Body of pancreas (tissue), 4 donors: ENCODE data around the gene RNASE11.

Source experiments
- POLR2A ChIP-seq, 3 donors: fragments of 450-650 bp; IDR thresholded peaks; one replicate each; pipeline ENCODE4 v1.6.1; 2016; ENCODE audit warnings: antibody characterized with exemption in 3 of 3, mild to moderate bottlenecking in 2 of 3
- TF ChIP-seq, protein P1 (sequence below), 7 experiments: fragments of 450-650 bp in 4 of 7; fragments of 200-600 bp in 3 of 7; sonication (generic) in 3 of 7; IDR thresholded peaks; one replicate each; pipeline ENCODE4 v1.5.1; 2016 to 2019; ENCODE audit warnings: antibody characterized with exemption in 7 of 7

DNA sequence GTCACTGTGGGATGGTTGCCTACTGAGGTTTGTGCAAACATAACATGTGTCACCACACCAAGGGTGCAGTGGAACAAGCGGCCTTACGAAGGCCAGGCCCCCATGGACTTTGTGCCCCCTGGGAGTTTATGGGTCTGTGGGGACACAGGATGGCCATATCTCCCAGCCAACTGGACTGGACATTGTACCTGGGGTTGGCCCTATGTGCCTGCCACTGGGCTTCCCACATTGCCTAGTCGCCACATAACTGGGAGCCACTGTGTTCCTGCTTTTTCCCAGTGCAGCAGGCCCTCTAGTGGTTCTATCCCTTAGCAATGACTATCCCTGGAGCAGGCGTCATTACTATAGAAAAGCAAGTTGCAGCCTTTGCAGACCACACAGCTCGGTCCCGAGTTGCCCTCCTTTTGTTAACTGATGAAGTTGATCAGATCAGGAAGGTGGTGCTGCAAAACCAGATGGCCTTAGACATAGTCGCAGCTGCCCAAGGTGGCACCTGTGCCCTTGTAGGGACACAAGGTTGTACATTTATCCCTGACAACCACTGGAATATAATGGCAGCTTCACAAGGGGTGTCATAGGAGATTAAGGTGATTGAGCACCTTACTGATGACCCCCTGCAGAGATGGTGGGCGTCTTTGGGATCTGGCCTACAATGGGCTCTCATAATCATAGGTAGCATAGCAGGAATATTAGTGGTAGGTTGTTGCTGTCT lies 18.5 kb upstream of the RNASE11 start:
- TF ChIP-seq, protein P1, sequence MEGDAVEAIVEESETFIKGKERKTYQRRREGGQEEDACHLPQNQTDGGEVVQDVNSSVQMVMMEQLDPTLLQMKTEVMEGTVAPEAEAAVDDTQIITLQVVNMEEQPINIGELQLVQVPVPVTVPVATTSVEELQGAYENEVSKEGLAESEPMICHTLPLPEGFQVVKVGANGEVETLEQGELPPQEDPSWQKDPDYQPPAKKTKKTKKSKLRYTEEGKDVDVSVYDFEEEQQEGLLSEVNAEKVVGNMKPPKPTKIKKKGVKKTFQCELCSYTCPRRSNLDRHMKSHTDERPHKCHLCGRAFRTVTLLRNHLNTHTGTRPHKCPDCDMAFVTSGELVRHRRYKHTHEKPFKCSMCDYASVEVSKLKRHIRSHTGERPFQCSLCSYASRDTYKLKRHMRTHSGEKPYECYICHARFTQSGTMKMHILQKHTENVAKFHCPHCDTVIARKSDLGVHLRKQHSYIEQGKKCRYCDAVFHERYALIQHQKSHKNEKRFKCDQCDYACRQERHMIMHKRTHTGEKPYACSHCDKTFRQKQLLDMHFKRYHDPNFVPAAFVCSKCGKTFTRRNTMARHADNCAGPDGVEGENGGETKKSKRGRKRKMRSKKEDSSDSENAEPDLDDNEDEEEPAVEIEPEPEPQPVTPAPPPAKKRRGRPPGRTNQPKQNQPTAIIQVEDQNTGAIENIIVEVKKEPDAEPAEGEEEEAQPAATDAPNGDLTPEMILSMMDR (IDR thresholded peaks at IDR 0.05) = peak in 6 of 7 experiments; percentile 10 to 46 (median 36)
- TF ChIP-seq POLR2A (IDR thresholded peaks at IDR 0.05) = no peak
